ENCODE measurements around the gene FAM171A2. TPM values are rescaled to one million over a fixed set of nuclear protein-coding genes. Genes with fewer than 3 reads are reported as not detected.
A peak's percentile ranks its signal among the peaks of the same experiment; 100 is the strongest.

FAM171A2 gene
- total RNA-seq, 1 experiment from 2014 or later, result 29.9 TPM

DNA sequence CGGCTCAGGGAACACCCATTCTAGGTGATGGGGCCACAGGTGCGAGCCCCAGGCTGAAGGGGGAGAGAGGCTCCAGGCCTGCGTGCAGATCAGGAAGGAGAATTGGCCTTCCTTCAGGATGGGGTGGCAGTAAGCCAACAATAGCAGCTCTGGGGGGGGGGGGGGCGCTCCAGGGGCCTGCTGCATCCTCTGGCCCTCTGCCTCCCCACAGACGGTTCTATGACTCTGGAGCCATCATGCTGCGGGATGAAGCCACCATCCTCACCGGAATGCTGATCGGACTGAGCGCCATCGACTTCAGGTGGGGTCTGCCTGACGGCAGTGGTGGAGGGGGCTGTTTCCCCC is 49.2 kb downstream of the FAM171A2 start (continued):
- TF ChIP-seq, protein P1, sequence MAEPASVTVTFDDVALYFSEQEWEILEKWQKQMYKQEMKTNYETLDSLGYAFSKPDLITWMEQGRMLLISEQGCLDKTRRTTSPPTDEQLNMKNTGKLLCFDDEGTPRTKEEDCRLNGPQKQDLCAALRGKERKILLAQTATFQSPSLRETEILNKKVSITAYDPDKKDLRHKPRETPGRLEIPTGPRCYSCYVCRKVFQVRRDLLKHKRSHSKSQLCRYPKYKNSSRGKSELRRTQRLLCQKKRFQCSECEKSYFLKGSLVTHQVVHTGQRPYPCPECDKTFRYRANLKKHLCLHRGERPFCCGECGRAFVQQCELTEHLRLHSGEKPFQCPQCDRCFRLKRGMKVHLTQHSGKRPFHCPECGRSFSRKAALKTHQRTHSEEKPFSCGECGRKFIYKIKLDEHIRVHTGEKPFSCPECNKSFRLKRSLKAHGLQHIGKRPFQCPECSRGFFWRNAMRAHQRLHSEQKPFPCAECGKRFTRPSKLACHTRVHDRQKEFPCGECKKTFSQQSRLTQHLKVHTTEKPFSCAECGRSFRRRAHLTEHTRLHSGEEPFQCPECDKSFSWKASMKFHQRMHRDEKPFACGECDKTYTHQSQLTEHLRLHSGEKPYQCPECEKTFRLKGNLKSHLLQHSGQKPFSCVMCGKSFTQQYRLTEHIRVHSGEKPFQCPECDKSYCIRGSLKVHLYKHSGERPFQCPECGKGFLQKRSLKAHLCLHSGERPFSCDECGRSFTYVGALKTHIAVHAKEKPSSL (CRISPR knock-in tag; conservative IDR thresholded peaks at IDR 0.05), result no peak
- no peak for TF ChIP-seq IRF2 (CRISPR knock-in tag; IDR thresholded peaks at IDR 0.05; ENCODE audit: borderline replicate concordance, low read depth)
- no peak for TF ChIP-seq GTF2I (CRISPR knock-in tag; conservative IDR thresholded peaks at IDR 0.05)
- no peak for TF ChIP-seq GABPB1 (CRISPR knock-in tag; IDR thresholded peaks at IDR 0.05)
- no peak for TF ChIP-seq ZNF671 (CRISPR knock-in tag; IDR thresholded peaks at IDR 0.05)
- TF ChIP-seq AR (CRISPR knock-in tag; IDR thresholded peaks at IDR 0.05), result no peak
- TF ChIP-seq E2F5 (CRISPR knock-in tag; IDR thresholded peaks at IDR 0.05), result no peak

- CTCF ChIA-PET, result interaction anchor here (0.5 to 6.6 kb wide), 9 partner anchors 17 to 1089 kb away, joined by 3 to 77 read pairs (median 31); partner anchors contain the start of genes GRN and UBTF
Measured at GRCh38 chr17:44314031-44314430, 49.6 kb downstream of the FAM171A2 start.

DNA sequence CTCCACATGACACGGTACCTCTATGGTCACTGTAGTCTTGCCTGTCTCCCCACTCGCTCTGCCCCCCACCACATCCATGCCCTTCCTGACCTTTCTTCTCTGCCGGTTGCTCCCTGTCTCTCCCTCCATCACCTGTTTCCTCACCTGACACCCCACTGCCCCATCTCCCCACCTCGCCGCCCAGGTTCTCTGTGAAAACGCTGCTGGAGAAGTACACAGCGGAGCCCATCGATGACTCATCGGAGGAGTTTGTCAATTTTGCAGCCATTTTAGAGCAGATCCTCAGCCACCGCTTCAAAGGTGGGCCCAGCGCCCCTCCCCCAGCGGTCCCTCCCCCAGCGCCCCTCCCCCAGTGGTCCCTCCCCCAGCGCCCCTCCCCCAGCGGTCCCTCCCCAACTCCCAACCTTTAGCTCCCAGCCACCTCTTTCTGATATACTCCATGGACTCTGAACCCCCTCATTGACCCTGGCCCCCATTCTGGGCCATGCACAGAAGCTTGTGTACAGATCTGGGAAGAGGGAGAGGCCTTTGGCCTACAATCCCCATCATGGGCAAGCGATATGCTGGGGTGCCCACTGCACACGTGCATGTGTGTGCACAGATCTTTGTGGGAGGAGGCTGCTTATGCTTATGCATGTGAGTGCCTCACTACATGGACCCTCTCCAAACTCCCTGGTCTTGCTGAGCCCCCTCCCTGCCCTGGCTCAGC is 51.1 kb downstream of the FAM171A2 start:
- H3K4me1 Mint-ChIP-seq, result peaks cover 44% of the 10 kb centered on the region
- DNase-seq (ENCODE audit: low spot score) (no peak), ATAC-seq (no peak)
- H3K27me3 Mint-ChIP-seq (ENCODE audit: low read depth), result peaks cover 35% of the 10 kb centered on the region
- POLR2A ChIA-PET, result no interaction called here
- no peaks in the 10 kb centered on the region for H3K9me3 Mint-ChIP-seq
- TF ChIP-seq ZNF263 (CRISPR knock-in tag; IDR thresholded peaks at IDR 0.05; ENCODE audit: low read depth), result no peak
- TF ChIP-seq HMGA2 (CRISPR knock-in tag; IDR thresholded peaks at IDR 0.05), result no peak
- TF ChIP-seq IRF2 (CRISPR knock-in tag; IDR thresholded peaks at IDR 0.05; ENCODE audit: borderline replicate concordance, low read depth), result no peak
- TF ChIP-seq, protein P2, sequence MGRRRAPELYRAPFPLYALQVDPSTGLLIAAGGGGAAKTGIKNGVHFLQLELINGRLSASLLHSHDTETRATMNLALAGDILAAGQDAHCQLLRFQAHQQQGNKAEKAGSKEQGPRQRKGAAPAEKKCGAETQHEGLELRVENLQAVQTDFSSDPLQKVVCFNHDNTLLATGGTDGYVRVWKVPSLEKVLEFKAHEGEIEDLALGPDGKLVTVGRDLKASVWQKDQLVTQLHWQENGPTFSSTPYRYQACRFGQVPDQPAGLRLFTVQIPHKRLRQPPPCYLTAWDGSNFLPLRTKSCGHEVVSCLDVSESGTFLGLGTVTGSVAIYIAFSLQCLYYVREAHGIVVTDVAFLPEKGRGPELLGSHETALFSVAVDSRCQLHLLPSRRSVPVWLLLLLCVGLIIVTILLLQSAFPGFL (CRISPR knock-in tag; IDR thresholded peaks at IDR 0.05; ENCODE audit: borderline replicate concordance), result no peak
- TF ChIP-seq TP53 (CRISPR knock-in tag; IDR thresholded peaks at IDR 0.05), result no peak
- no peak for TF ChIP-seq TEAD4 (CRISPR knock-in tag; IDR thresholded peaks at IDR 0.05)
- TF ChIP-seq CDX4 (CRISPR knock-in tag; IDR thresholded peaks at IDR 0.05; ENCODE audit: borderline replicate concordance), result no peak
- no peak for TF ChIP-seq EMX1 (CRISPR knock-in tag; IDR thresholded peaks at IDR 0.05)
- H3K27ac Mint-ChIP-seq, result no peak overlapping the region
- no peak overlapping the region for H3K4me3 Mint-ChIP-seq
- CTCF ChIA-PET, result interaction anchor here (0.6 to 3.2 kb wide), 4 partner anchors 33 to 827 kb away, joined by 3 to 14 read pairs (median 3); no protein-coding TSS in a partner anchor
- no peaks in the 10 kb centered on the region for H3K36me3 Mint-ChIP-seq

More at GRCh38 chr17:44314031-44314430, 49.6 kb downstream of the FAM171A2 start:
- POLR2A ChIA-PET, result no interaction called here
- TF ChIP-seq SMAD4 (CRISPR knock-in tag; IDR thresholded peaks at IDR 0.05), result no peak
- TF ChIP-seq, protein P3, sequence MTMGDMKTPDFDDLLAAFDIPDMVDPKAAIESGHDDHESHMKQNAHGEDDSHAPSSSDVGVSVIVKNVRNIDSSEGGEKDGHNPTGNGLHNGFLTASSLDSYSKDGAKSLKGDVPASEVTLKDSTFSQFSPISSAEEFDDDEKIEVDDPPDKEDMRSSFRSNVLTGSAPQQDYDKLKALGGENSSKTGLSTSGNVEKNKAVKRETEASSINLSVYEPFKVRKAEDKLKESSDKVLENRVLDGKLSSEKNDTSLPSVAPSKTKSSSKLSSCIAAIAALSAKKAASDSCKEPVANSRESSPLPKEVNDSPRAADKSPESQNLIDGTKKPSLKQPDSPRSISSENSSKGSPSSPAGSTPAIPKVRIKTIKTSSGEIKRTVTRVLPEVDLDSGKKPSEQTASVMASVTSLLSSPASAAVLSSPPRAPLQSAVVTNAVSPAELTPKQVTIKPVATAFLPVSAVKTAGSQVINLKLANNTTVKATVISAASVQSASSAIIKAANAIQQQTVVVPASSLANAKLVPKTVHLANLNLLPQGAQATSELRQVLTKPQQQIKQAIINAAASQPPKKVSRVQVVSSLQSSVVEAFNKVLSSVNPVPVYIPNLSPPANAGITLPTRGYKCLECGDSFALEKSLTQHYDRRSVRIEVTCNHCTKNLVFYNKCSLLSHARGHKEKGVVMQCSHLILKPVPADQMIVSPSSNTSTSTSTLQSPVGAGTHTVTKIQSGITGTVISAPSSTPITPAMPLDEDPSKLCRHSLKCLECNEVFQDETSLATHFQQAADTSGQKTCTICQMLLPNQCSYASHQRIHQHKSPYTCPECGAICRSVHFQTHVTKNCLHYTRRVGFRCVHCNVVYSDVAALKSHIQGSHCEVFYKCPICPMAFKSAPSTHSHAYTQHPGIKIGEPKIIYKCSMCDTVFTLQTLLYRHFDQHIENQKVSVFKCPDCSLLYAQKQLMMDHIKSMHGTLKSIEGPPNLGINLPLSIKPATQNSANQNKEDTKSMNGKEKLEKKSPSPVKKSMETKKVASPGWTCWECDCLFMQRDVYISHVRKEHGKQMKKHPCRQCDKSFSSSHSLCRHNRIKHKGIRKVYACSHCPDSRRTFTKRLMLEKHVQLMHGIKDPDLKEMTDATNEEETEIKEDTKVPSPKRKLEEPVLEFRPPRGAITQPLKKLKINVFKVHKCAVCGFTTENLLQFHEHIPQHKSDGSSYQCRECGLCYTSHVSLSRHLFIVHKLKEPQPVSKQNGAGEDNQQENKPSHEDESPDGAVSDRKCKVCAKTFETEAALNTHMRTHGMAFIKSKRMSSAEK (CRISPR knock-in tag; IDR thresholded peaks at IDR 0.05; ENCODE audit: borderline replicate concordance), result no peak
- Mint-ChIP-seq H3K9me3 (no peaks in the 10 kb centered on the region), H3K4me1 (peaks cover 48% of the 10 kb centered on the region), H3K27ac (no peak overlapping the region), H3K4me3 (peak overlapping the region; percentile 58), H3K36me3 (no peaks in the 10 kb centered on the region), H3K27me3 (ENCODE audit: low read depth) (peaks cover 37% of the 10 kb centered on the region)
- ATAC-seq (no peak), DNase-seq (ENCODE audit: low spot score) (no peak)

All from WTC11 (cell line).